ENCODE measurements around the gene DZIP1L.
A peak's percentile ranks its signal among the peaks of the same experiment; 100 is the strongest.

DZIP1L gene

GRCh38 chr3:138132239-138132638 lies 16.8 kb upstream of the DZIP1L start, which contains the start of gene A4GNT:
Gene A4GNT (minus strand): TSS chr3:138132390. CDS start chr3:138131256, 1,134 bp downstream.
- in situ Hi-C loops (cut with HindIII; ENCODE audit: low pct_ligation_motif_present, low sequenced_read_pairs): no loop called here
- no peak for DNase-seq
- TF ChIP-seq CTCF (IDR thresholded peaks at IDR 0.05; ENCODE audit: low read depth, low read length, missing control alignments): no peak

GRCh38 chr3:138127636-138128365 lies 12.4 kb upstream of the DZIP1L start:
- no peak overlapping the region for H3K4me3 ChIP-seq (ENCODE audit: low read depth, low read length)
- H3K36me3 ChIP-seq (replicated peaks): no peaks in the 10 kb centered on the region
- no peaks in the 10 kb centered on the region for H3K27me3 ChIP-seq (replicated peaks)
- no peak for TF ChIP-seq CTCF (IDR thresholded peaks at IDR 0.05; ENCODE audit: low read depth, low read length, missing control alignments)
- DNase-seq: no peak
- in situ Hi-C loops (cut with HindIII; ENCODE audit: low pct_ligation_motif_present, low sequenced_read_pairs): no loop called here
- H3K27ac ChIP-seq: no peak overlapping the region

More at GRCh38 chr3:138132239-138132638, 16.8 kb upstream of the DZIP1L start, which contains the start of gene A4GNT:
- H3K4me3 ChIP-seq (ENCODE audit: low read depth, low read length): no peak within 1 kb of the TSS
- no peak within 1 kb of the TSS for H3K27ac ChIP-seq
- H3K27me3 ChIP-seq (replicated peaks): no peaks in the 10 kb centered on the region
- no peaks in the 10 kb centered on the region for H3K36me3 ChIP-seq (replicated peaks)

DNA sequence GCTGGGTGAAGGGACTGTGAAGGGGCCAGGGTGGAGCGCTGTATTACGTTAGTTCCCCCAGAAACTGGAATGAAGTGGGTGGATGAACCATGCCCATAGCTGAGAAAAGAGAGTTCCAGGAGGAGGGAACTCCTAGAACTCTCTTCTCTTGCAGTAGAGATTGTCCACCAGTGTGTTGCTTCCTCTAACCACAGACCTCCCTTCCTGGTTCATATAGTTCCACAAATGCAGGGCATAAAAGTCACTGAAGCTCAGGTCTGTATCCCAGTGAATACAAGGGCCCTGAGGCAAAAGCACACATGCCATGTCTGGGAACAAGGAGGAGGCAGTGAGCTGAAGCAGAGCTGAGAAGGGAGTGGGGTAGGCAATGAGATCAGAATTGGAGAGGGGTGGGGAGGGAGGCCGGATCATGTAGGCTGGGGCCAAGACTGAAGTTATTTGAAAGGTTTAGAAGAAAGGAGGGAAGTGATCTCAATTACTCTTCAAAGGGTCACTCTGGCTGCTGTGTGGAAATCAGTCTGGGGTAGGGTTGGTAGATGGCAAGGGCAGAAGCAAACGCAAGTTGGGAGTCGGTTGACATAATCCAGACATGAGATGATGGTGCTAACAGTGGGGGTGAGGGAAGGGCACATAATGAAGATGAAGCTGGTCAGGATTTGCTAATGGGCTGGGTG lies 10.3 kb upstream of the DZIP1L start:
- no peak for TF ChIP-seq CTCF (IDR thresholded peaks at IDR 0.05; ENCODE audit: low read depth, low read length, missing control alignments)

DNA sequence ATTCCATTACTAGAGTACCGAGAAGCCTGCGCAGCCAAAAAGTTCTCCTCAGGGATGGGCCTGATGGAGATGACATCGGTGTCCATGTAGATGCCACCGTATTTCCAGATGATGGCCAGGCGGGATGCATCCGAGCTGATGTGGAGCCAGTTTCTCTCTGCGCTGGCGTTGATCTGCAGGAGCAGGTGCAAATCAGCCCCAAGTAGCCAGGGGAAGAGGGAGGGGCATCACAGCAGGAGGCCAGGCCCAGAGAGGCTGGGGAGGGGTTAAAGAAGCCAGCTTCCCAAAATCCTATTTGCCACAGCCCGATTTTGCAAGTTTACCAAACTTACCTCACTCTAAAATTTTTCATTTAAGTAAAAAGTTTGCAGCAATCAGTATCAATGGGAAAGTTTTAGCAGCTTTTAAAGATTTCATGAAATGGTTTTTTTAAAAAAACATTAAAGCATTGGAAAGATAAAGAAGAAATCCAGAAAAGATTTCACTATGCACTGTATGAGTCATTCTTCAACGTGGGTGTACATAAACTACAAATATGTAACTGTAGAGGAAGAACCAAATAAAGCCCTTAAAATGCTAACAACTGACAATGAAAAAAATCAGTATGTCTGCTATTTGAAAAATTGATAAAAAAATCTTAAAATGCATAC lies 9.4 kb upstream of the DZIP1L start:
- DNase-seq: no peak
- Histone ChIP-seq H3K4me3 (ENCODE audit: low read depth, low read length) (no peak overlapping the region), H3K27me3 (replicated peaks) (no peaks in the 10 kb centered on the region), H3K36me3 (replicated peaks) (no peaks in the 10 kb centered on the region), H3K27ac (peak overlapping the region; percentile 44)
- in situ Hi-C loops (cut with HindIII; ENCODE audit: low pct_ligation_motif_present, low sequenced_read_pairs): no loop called here
- TF ChIP-seq CTCF (IDR thresholded peaks at IDR 0.05; ENCODE audit: low read depth, low read length, missing control alignments): no peak

More for the DNA sequence above, 10.3 kb upstream of the DZIP1L start:
- in situ Hi-C loops (cut with HindIII; ENCODE audit: low pct_ligation_motif_present, low sequenced_read_pairs): no loop called here
- peak; percentile 52 for DNase-seq
- Histone ChIP-seq H3K4me3 (ENCODE audit: low read depth, low read length) (no peak overlapping the region), H3K36me3 (replicated peaks) (no peaks in the 10 kb centered on the region), H3K27ac (peak overlapping the region; percentile 44), H3K27me3 (replicated peaks) (no peaks in the 10 kb centered on the region)

DNA sequence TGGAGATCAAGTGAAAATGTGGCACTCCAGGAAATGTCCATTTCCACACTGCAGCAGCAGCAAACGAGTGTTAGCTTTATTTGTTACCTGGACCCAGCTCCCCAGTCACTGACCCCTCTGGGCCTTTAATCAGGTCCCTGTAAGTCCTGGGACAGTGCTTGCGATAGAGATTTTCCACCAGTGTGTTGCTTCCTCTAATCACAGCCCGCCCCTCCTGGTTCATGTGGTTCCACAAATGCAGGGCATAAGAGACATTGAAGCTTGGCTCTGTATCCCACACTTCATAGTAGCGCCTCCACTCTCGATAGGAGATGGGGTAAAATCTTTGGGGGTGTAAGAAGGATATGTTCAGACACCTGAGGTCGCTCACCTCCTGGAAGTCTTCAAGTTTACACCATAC lies 8.8 kb upstream of the DZIP1L start:
- no peaks in the 10 kb centered on the region for H3K27me3 ChIP-seq (replicated peaks)
- TF ChIP-seq CTCF (IDR thresholded peaks at IDR 0.05; ENCODE audit: low read depth, low read length, missing control alignments): no peak
- no peak overlapping the region for H3K4me3 ChIP-seq (ENCODE audit: low read depth, low read length)
- H3K36me3 ChIP-seq (replicated peaks): no peaks in the 10 kb centered on the region
- no peak overlapping the region for H3K27ac ChIP-seq
- in situ Hi-C loops (cut with HindIII; ENCODE audit: low pct_ligation_motif_present, low sequenced_read_pairs): no loop called here
- DNase-seq: no peak

Data from brain microvascular endothelial cell (primary cell).